ENCODE measurements around the gene PPM1B.
"Not testable (repeated sequence)": the region's sequence is repeated elsewhere in the genome, so short reads cannot be mapped to it uniquely, and the experiment has no call there.

Gene PPM1B

GRCh38 chr2:44167311-44167907 is 1.3 kb upstream of the PPM1B start:
- H3K4me3 ChIP-seq (ENCODE audit: control insufficient read depth, low read depth, low read length), result peak overlapping the region; percentile 80
- DNase-seq (ENCODE audit: low read depth), result no peak
- no peak for TF ChIP-seq CTCF (conservative IDR thresholded peaks at IDR 0.05; ENCODE audit: control insufficient read depth, insufficient read depth, low read depth, low read length)

- peak overlapping the region; percentile 80 for H3K4me3 ChIP-seq (ENCODE audit: control insufficient read depth, low read depth, low read length)
- DNase-seq (ENCODE audit: low read depth), result peak; percentile 99
- TF ChIP-seq CTCF (conservative IDR thresholded peaks at IDR 0.05; ENCODE audit: control insufficient read depth, insufficient read depth, low read depth, low read length), result no peak
These were observed 581 bp upstream of the PPM1B start for GRCh38 chr2:44167908-44168680.

GRCh38 chr2:44169155-44169898 is 652 bp downstream of the PPM1B start:
- DNase-seq (ENCODE audit: low read depth), result peak; percentile 54
- H3K4me3 ChIP-seq (ENCODE audit: control insufficient read depth, low read depth, low read length), result peak overlapping the region; percentile 89
- TF ChIP-seq CTCF (conservative IDR thresholded peaks at IDR 0.05; ENCODE audit: control insufficient read depth, insufficient read depth, low read depth, low read length), result no peak

DNA sequence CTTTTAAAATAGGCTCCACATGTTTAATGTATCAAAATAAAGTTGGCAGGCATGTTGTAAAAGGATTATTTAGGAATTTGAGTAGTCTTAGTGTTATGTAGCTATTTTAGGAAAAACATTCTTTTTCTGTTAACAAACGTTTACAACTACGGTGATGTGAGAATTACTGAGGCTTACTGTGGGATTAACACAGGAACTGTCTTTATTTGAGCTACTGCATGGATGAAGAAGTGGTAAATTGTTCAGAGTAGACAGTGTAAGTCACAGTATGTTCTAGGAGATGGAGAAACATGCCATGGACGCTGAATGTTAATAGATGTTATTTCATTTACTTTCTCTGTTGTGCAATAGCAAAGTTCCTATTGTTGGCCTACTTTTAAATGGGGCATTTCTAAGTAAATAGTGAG is 1.6 kb downstream of the PPM1B start:
- H3K4me3 ChIP-seq (ENCODE audit: control insufficient read depth, low read depth, low read length), result peak overlapping the region; percentile 89
- no peak for TF ChIP-seq CTCF (conservative IDR thresholded peaks at IDR 0.05; ENCODE audit: control insufficient read depth, insufficient read depth, low read depth, low read length)
- DNase-seq (ENCODE audit: low read depth), result peak; percentile 64

DNA sequence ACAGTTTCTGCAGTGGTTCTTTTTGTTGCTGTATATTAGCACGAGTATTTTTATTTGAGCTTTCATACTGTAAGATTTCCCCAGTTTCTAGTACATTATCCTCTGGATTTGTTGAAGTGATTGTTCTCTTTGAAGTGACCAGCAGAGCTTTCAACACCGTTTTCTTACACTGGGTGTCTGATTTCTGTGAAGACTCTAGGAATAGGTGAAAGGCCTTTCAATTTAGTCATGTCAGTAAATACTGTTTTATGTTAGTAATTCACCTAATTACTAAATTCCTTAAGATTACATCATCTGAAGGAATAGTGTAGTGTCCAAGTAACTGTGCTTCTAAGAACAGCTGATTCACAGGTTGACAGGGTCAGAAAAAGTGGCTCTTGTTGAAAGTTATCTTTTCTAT is 2.3 kb downstream of the PPM1B start:
- H3K4me3 ChIP-seq (ENCODE audit: control insufficient read depth, low read depth, low read length), result peak overlapping the region; percentile 89
- peak; percentile 65 for DNase-seq (ENCODE audit: low read depth)
- no peak for TF ChIP-seq CTCF (conservative IDR thresholded peaks at IDR 0.05; ENCODE audit: control insufficient read depth, insufficient read depth, low read depth, low read length)

- H3K4me3 ChIP-seq (ENCODE audit: control insufficient read depth, low read depth, low read length); DNase-seq (ENCODE audit: low read depth): not testable (repeated sequence)
These were observed 2.8 kb downstream of the PPM1B start for GRCh38 chr2:44171442-44171841.

GRCh38 chr2:44172576-44172975 is 3.9 kb downstream of the PPM1B start:
- TF ChIP-seq CTCF (conservative IDR thresholded peaks at IDR 0.05; ENCODE audit: control insufficient read depth, insufficient read depth, low read depth, low read length), result no peak
- DNase-seq (ENCODE audit: low read depth), result no peak
- H3K4me3 ChIP-seq (ENCODE audit: control insufficient read depth, low read depth, low read length), result no peak overlapping the region

Data from fibroblast of mammary gland (primary cell).